ENCODE data around the gene EXOC2.
"Not testable (repeated sequence)": the region's sequence is repeated elsewhere in the genome, so short reads cannot be mapped to it uniquely, and the experiment has no call there.

EXOC2 gene

GRCh38 chr6:708237-708598 lies 15.3 kb upstream of the EXOC2 start:
- DNase-seq: no peak

GRCh38 chr6:707576-708236 lies 14.8 kb upstream of the EXOC2 start:
- DNase-seq: no peak

- no peak for DNase-seq
Observed at GRCh38 chr6:706819-707381, 14.0 kb upstream of the EXOC2 start.

GRCh38 chr6:706146-706545 lies 13.2 kb upstream of the EXOC2 start:
- no peak for DNase-seq

GRCh38 chr6:705047-705446 lies 12.1 kb upstream of the EXOC2 start:
- DNase-seq: no peak

GRCh38 chr6:704046-704445 lies 11.1 kb upstream of the EXOC2 start:
- DNase-seq: no peak

GRCh38 chr6:703552-703951 lies 10.6 kb upstream of the EXOC2 start:
- DNase-seq: no peak

- DNase-seq: no peak
Observed at GRCh38 chr6:701700-702479, 9.0 kb upstream of the EXOC2 start.

- DNase-seq: no peak
Observed at GRCh38 chr6:701215-701614, 8.3 kb upstream of the EXOC2 start.

GRCh38 chr6:700490-700889 lies 7.6 kb upstream of the EXOC2 start:
- no peak for DNase-seq

GRCh38 chr6:699319-699718 lies 6.4 kb upstream of the EXOC2 start:
- no peak for DNase-seq

- not testable (repeated sequence) for DNase-seq
Observed at GRCh38 chr6:694431-695126, 1.6 kb upstream of the EXOC2 start.

GRCh38 chr6:693723-694009 lies 727 bp upstream of the EXOC2 start:
- no peak for DNase-seq

- DNase-seq: peak; percentile 71
Observed at GRCh38 chr6:692356-692851, 535 bp downstream of the EXOC2 start.

GRCh38 chr6:689223-689622 lies 3.7 kb downstream of the EXOC2 start:
- DNase-seq: no peak

GRCh38 chr6:686497-686896 lies 6.4 kb downstream of the EXOC2 start:
- DNase-seq: no peak

GRCh38 chr6:684831-685636 lies 7.9 kb downstream of the EXOC2 start:
- no peak for DNase-seq

- peak; percentile 97 for DNase-seq
Observed at GRCh38 chr6:683742-684440, 9.0 kb downstream of the EXOC2 start.

GRCh38 chr6:680666-681340 lies 12.1 kb downstream of the EXOC2 start:
- DNase-seq: no peak

GRCh38 chr6:680251-680650 lies 12.7 kb downstream of the EXOC2 start:
- no peak for DNase-seq

- DNase-seq: no peak
Observed at GRCh38 chr6:679282-679681, 13.7 kb downstream of the EXOC2 start.

GRCh38 chr6:678520-678919 lies 14.4 kb downstream of the EXOC2 start:
- DNase-seq: no peak

All from eye (tissue), 1 donor.